ENCODE measurements around the gene FAHD1.

DNA sequence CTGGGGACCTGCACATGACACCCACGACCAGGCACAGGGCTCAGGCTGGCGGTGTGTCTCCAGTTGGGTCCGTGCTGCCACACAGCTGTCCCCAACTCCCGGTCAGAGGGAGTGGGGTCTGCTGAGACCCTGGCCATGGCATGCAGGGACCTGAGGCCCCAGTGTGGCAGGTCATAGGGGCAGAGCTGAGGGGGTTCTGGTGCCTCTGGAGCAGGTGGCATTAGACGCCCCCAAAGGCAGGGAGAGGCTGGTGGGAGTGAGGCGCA, 40.0 kb upstream of the FAHD1 start:
- TF ChIP-seq, protein P1, sequence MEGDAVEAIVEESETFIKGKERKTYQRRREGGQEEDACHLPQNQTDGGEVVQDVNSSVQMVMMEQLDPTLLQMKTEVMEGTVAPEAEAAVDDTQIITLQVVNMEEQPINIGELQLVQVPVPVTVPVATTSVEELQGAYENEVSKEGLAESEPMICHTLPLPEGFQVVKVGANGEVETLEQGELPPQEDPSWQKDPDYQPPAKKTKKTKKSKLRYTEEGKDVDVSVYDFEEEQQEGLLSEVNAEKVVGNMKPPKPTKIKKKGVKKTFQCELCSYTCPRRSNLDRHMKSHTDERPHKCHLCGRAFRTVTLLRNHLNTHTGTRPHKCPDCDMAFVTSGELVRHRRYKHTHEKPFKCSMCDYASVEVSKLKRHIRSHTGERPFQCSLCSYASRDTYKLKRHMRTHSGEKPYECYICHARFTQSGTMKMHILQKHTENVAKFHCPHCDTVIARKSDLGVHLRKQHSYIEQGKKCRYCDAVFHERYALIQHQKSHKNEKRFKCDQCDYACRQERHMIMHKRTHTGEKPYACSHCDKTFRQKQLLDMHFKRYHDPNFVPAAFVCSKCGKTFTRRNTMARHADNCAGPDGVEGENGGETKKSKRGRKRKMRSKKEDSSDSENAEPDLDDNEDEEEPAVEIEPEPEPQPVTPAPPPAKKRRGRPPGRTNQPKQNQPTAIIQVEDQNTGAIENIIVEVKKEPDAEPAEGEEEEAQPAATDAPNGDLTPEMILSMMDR (IDR thresholded peaks at IDR 0.05), result no peak
- TF ChIP-seq POLR2A (IDR thresholded peaks at IDR 0.05) (no peak), POLR2AphosphoS5 (IDR thresholded peaks at IDR 0.05) (no peak)

All from breast epithelium (tissue), 3 donors.